BLaER1 treated with 17β-estradiol and CSF1 and Interleukin-3, amounts not matched to agents 10 nM and 100 nM (cell line): Measurements from ENCODE around the gene ANKS1B.

Source experiments
- H3K27ac ChIP-seq, 11 experiments: shearing (Covaris generic); formaldehyde crosslinking; 2 replicates each; pipeline ENCODE4 v1.8.1; 2022
- H3K27me3 ChIP-seq, 11 experiments: shearing (Covaris generic); formaldehyde crosslinking; 2 replicates each; pipeline ENCODE4 v1.8.1; 2022
- H3K36me3 ChIP-seq, 11 experiments: shearing (Covaris generic); formaldehyde crosslinking; 2 replicates each; pipeline ENCODE4 v1.8.1; 2022
- H3K4me1 ChIP-seq, 10 experiments: shearing (Covaris generic); formaldehyde crosslinking; 2 replicates each; pipeline ENCODE4 v1.8.1; 2022
- H3K4me2 ChIP-seq, 11 experiments: shearing (Covaris generic); formaldehyde crosslinking; 2 replicates each; pipeline ENCODE4 v1.8.1; 2022
- H3K4me3 ChIP-seq, 10 experiments: shearing (Covaris generic); formaldehyde crosslinking; 2 replicates each; pipeline ENCODE4 v1.8.1; 2022
- H3K9ac ChIP-seq, 11 experiments: shearing (Covaris generic); formaldehyde crosslinking; 2 replicates each; pipeline ENCODE4 v1.8.1; 2022
- H3K9me3 ChIP-seq, 11 experiments: shearing (Covaris generic); formaldehyde crosslinking; replicated peaks in 1 of 11; 2 replicates each; pipeline ENCODE4 v1.8.1; 2022
- H4K20me1 ChIP-seq, 11 experiments: shearing (Covaris generic); formaldehyde crosslinking; 2 replicates each; pipeline ENCODE4 v1.8.1; 2022
- Cebpa-rat ChIP-seq, 11 experiments: shearing (Covaris generic); IDR thresholded peaks; 2 replicates each; pipeline ENCODE4 v1.8.1; 2022

ANKS1B gene

GRCh38 chr12:99783421-99783820, 201.3 kb downstream of the ANKS1B start:
- H3K9me3 ChIP-seq, result peaks cover 11 to 16% (median 15%) of the 10 kb centered on the region in 11 experiments; a peak in 21 of 22 replicates

GRCh38 chr12:99772274-99772673, 212.5 kb downstream of the ANKS1B start:
- Histone ChIP-seq H3K9me3 (peaks cover 0 to 6% (median 0%) of the 10 kb centered on the region in 11 experiments; a peak in 2 of 22 replicates), H4K20me1 (no peaks in the 10 kb centered on the region), H3K27me3 (no peaks in the 10 kb centered on the region), H3K4me1 (peaks cover 9 to 16% (median 12%) of the 10 kb centered on the region in 10 experiments; a peak in 19 of 20 replicates), H3K36me3 (peaks cover 0 to 74% (median 53%) of the 10 kb centered on the region in 11 experiments; a peak in 16 of 22 replicates), H3K27ac (peak overlapping the region in 10 of 11 experiments; percentile 9 to 75 (median 65); a peak in 20 of 22 replicates), H3K4me3 (peak overlapping the region in 1 of 10 experiments; percentile 13; a peak in 1 of 20 replicates), H3K4me2 (peak overlapping the region; percentile 26 to 75 (median 61)), H3K9ac (peak overlapping the region in 9 of 11 experiments; percentile 12 to 46 (median 29); a peak in 8 of 22 replicates)
- 0 out of 22 replicates have a peak, but pooled peaks of 1 of the 11 experiments have one; percentile 6 for TF ChIP-seq Cebpa-rat (IDR thresholded peaks at IDR 0.05)

More at GRCh38 chr12:99783421-99783820, 201.3 kb downstream of the ANKS1B start:
- H4K20me1 ChIP-seq, result no peaks in the 10 kb centered on the region
- no peak overlapping the region for H3K9ac ChIP-seq
- no peaks in the 10 kb centered on the region for H3K4me1 ChIP-seq
- no peak overlapping the region for H3K4me2 ChIP-seq
- no peak overlapping the region for H3K27ac ChIP-seq
- H3K36me3 ChIP-seq, result peaks cover 2 to 75% (median 35%) of the 10 kb centered on the region in 11 experiments; a peak in 18 of 22 replicates
- H3K27me3 ChIP-seq, result no peaks in the 10 kb centered on the region
- H3K4me3 ChIP-seq, result no peak overlapping the region
- TF ChIP-seq Cebpa-rat (IDR thresholded peaks at IDR 0.05), result no peak

- Histone ChIP-seq H3K9ac (no peak overlapping the region; a peak in 1 of 22 replicates), H4K20me1 (no peaks in the 10 kb centered on the region), H3K27ac (peak overlapping the region in 9 of 11 experiments; percentile 27 to 75 (median 65); a peak in 16 of 22 replicates), H3K27me3 (no peaks in the 10 kb centered on the region), H3K4me1 (peaks cover 9 to 16% (median 12%) of the 10 kb centered on the region in 10 experiments; a peak in 19 of 20 replicates), H3K36me3 (peaks cover 0 to 74% (median 54%) of the 10 kb centered on the region in 11 experiments; a peak in 16 of 22 replicates), H3K4me2 (peak overlapping the region in 2 of 11 experiments; percentile 61; a peak in 4 of 22 replicates), H3K9me3 (peaks cover 0 to 6% (median 0%) of the 10 kb centered on the region in 11 experiments; a peak in 2 of 22 replicates), H3K4me3 (no peak overlapping the region)
- TF ChIP-seq Cebpa-rat (IDR thresholded peaks at IDR 0.05), result no peak
These were observed 213.1 kb downstream of the ANKS1B start for GRCh38 chr12:99771659-99772058.

GRCh38 chr12:99769396-99769980, 215.2 kb downstream of the ANKS1B start:
- Histone ChIP-seq H3K36me3 (peaks cover 0 to 75% (median 47%) of the 10 kb centered on the region in 11 experiments; a peak in 16 of 22 replicates), H3K4me2 (no peak overlapping the region), H3K9me3 (peaks cover 0 to 2% (median 0%) of the 10 kb centered on the region in 11 experiments; a peak in 2 of 22 replicates), H3K27me3 (no peaks in the 10 kb centered on the region), H3K27ac (peak overlapping the region in 3 of 11 experiments; percentile 20 to 48 (median 28); a peak in 5 of 22 replicates), H3K4me3 (no peak overlapping the region), H4K20me1 (no peaks in the 10 kb centered on the region), H3K4me1 (peaks cover 9 to 16% (median 12%) of the 10 kb centered on the region in 10 experiments; a peak in 19 of 20 replicates), H3K9ac (no peak overlapping the region)
- TF ChIP-seq Cebpa-rat (IDR thresholded peaks at IDR 0.05), result no peak

GRCh38 chr12:99768758-99769157, 216.0 kb downstream of the ANKS1B start:
- H3K9me3 ChIP-seq, result no peaks in the 10 kb centered on the region
- peaks cover 0 to 75% (median 43%) of the 10 kb centered on the region in 11 experiments; a peak in 14 of 22 replicates for H3K36me3 ChIP-seq
- H4K20me1 ChIP-seq, result no peaks in the 10 kb centered on the region
- H3K4me1 ChIP-seq, result peaks cover 9 to 16% (median 12%) of the 10 kb centered on the region in 10 experiments; a peak in 19 of 20 replicates
- no peak for TF ChIP-seq Cebpa-rat (IDR thresholded peaks at IDR 0.05)
- no peak overlapping the region for H3K4me2 ChIP-seq
- no peak overlapping the region for H3K9ac ChIP-seq
- no peak overlapping the region for H3K4me3 ChIP-seq
- H3K27ac ChIP-seq, result peak overlapping the region in 1 of 11 experiments; percentile 28; a peak in 1 of 22 replicates
- H3K27me3 ChIP-seq, result no peaks in the 10 kb centered on the region

- no peak overlapping the region for H3K27ac ChIP-seq
- peaks cover 0 to 79% (median 40%) of the 10 kb centered on the region in 11 experiments; a peak in 15 of 22 replicates for H3K36me3 ChIP-seq
- no peak overlapping the region for H3K9ac ChIP-seq
- no peaks in the 10 kb centered on the region for H3K9me3 ChIP-seq
- H3K4me2 ChIP-seq, result no peak overlapping the region
- peaks cover 7 to 13% (median 11%) of the 10 kb centered on the region in 10 experiments; a peak in 19 of 20 replicates for H3K4me1 ChIP-seq
- H4K20me1 ChIP-seq, result no peaks in the 10 kb centered on the region
- no peak overlapping the region for H3K4me3 ChIP-seq
- H3K27me3 ChIP-seq, result no peaks in the 10 kb centered on the region
- no peak for TF ChIP-seq Cebpa-rat (IDR thresholded peaks at IDR 0.05)
These were observed 216.9 kb downstream of the ANKS1B start for GRCh38 chr12:99767809-99768208.

GRCh38 chr12:99766408-99766807, 218.3 kb downstream of the ANKS1B start:
- no peaks in the 10 kb centered on the region for H4K20me1 ChIP-seq
- no peak overlapping the region for H3K4me2 ChIP-seq
- H3K4me3 ChIP-seq, result no peak overlapping the region
- no peaks in the 10 kb centered on the region for H3K9me3 ChIP-seq
- H3K36me3 ChIP-seq, result peaks cover 0 to 91% (median 44%) of the 10 kb centered on the region in 11 experiments; a peak in 15 of 22 replicates
- no peak for TF ChIP-seq Cebpa-rat (IDR thresholded peaks at IDR 0.05)
- H3K4me1 ChIP-seq, result no peaks in the 10 kb centered on the region; a peak in 1 of 20 replicates
- H3K9ac ChIP-seq, result no peak overlapping the region
- H3K27ac ChIP-seq, result no peak overlapping the region
- H3K27me3 ChIP-seq, result no peaks in the 10 kb centered on the region

GRCh38 chr12:99765469-99766114, 219.1 kb downstream of the ANKS1B start:
- Histone ChIP-seq H3K36me3 (peaks cover 0 to 91% (median 44%) of the 10 kb centered on the region in 11 experiments; a peak in 15 of 22 replicates), H3K9ac (no peak overlapping the region), H3K27ac (no peak overlapping the region), H3K4me1 (no peaks in the 10 kb centered on the region), H3K27me3 (no peaks in the 10 kb centered on the region), H3K9me3 (no peaks in the 10 kb centered on the region), H4K20me1 (no peaks in the 10 kb centered on the region), H3K4me3 (no peak overlapping the region), H3K4me2 (no peak overlapping the region)
- TF ChIP-seq Cebpa-rat (IDR thresholded peaks at IDR 0.05), result no peak

GRCh38 chr12:99759444-99759843, 225.3 kb downstream of the ANKS1B start:
- Histone ChIP-seq H4K20me1 (no peaks in the 10 kb centered on the region), H3K27ac (no peak overlapping the region), H3K36me3 (peaks cover 0 to 98% (median 62%) of the 10 kb centered on the region in 11 experiments; a peak in 19 of 22 replicates), H3K9me3 (peaks cover 4 to 38% (median 20%) of the 10 kb centered on the region in 11 experiments), H3K9ac (no peak overlapping the region), H3K4me2 (no peak overlapping the region), H3K4me1 (peaks cover 0 to 12% (median 10%) of the 10 kb centered on the region in 10 experiments; a peak in 12 of 20 replicates), H3K27me3 (no peaks in the 10 kb centered on the region), H3K4me3 (no peak overlapping the region)
- TF ChIP-seq Cebpa-rat (IDR thresholded peaks at IDR 0.05), result no peak
